22Rv1 (cell line): Measurements from ENCODE around the gene PLA2G2D.

Experiments
- CTCF ChIP-seq: fragments of 450-650 bp; IDR thresholded peaks from 2 replicates; pipeline ENCODE4 v1.5.1; 2017; ENCODE audit warnings: mild to moderate bottlenecking
- ZFX ChIP-seq: fragments of 450-650 bp; IDR thresholded peaks from 2 replicates; pipeline ENCODE4 v1.6.1; 2017; ENCODE audit warnings: antibody characterized with exemption, borderline replicate concordance

- no peak for TF ChIP-seq CTCF
- TF ChIP-seq ZFX: no peak
These were observed 46.7 kb upstream of the PLA2G2D start for GRCh38 chr1:20166051-20166450.
